ENCODE measurements around the gene PKDREJ.

- TF ChIP-seq CTCF (conservative IDR thresholded peaks at IDR 0.05; ENCODE audit: low read depth, low read length) (no peak), RAD21 (IDR thresholded peaks at IDR 0.05; ENCODE audit: low read length) (no peak), SMC3 (IDR thresholded peaks at IDR 0.05; ENCODE audit: low read depth, low read length) (no peak), POLR2A (IDR thresholded peaks at IDR 0.05; ENCODE audit: low read depth, low read length) (no peak), BHLHE40 (IDR thresholded peaks at IDR 0.05; ENCODE audit: low read depth, low read length) (no peak), USF2 (IDR thresholded peaks at IDR 0.05; ENCODE audit: low read depth, low read length) (no peak), RFX5 (IDR thresholded peaks at IDR 0.05; ENCODE audit: low read depth, low read length) (no peak), ELK1 (IDR thresholded peaks at IDR 0.05; ENCODE audit: borderline replicate concordance, low read depth, low read length) (no peak), CHD1 (IDR thresholded peaks at IDR 0.05; ENCODE audit: low read depth, low read length) (no peak), MAFK (IDR thresholded peaks at IDR 0.05; ENCODE audit: low read depth, low read length) (no peak), FOS (IDR thresholded peaks at IDR 0.05; ENCODE audit: low read depth, low read length) (no peak), CEBPB (IDR thresholded peaks at IDR 0.05; ENCODE audit: low read depth, low read length) (no peak)
Measured at GRCh38 chr22:46225631-46226030, 37.5 kb downstream of the PKDREJ start.
